Loucy (cell line): ENCODE measurements around the gene GRID2.

Experiments
- CTCF ChIP-seq: fragments of 200-600 bp; sonication (generic); conservative IDR thresholded peaks from 2 replicates; pipeline ENCODE4 v1.5.1; 2014; ENCODE audit warnings: mild to moderate bottlenecking, antibody characterized with exemption, low read length
- EZH2phosphoT487 ChIP-seq: fragments of 200-600 bp; IDR thresholded peaks from 2 replicates; pipeline ENCODE4 v1.6.1; 2018; ENCODE audit warnings: antibody characterized with exemption, mild to moderate bottlenecking, moderate library complexity, borderline replicate concordance

GRCh38 chr4:93072292-93072691 lies 768.5 kb downstream of the GRID2 start:
- TF ChIP-seq EZH2phosphoT487 (no peak), CTCF (no peak)
